ENCODE data around the gene POLG2. TPM values are rescaled to one million over a fixed set of nuclear protein-coding genes. Genes with fewer than 3 reads are reported as not detected.

The POLG2 gene
- total and polyA plus RNA-seq, 2 of the 8 experiments (the other 6 are each of a cell fraction or from before 2014, with no cell fraction given): 9.7 to 34.3 TPM

DNA sequence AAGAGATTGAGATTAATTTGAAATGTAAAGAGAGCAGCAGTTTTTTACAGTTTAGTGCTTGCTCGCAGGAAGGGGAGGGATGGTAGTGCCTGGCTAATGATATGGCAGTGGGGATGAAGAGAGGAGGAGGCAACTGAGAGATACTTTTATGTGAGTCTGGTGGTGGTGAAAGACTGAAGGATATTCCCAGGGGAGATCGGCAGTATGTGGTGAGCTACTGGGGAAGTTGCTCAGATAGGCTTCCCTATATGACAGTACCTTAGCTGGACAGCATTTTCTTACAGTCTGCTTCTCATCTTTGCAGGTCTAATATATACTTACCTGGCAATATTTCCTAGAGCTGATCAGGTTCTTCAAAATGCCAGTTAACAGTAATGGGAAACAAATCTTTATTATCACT, 18.6 kb upstream of the POLG2 start (continued):
- TF ChIP-seq KDM5A (IDR thresholded peaks at IDR 0.05; ENCODE audit: low read length) (no peak), TCF12 (IDR thresholded peaks at IDR 0.05; ENCODE audit: low read depth, low read length) (no peak), PHF8 (conservative IDR thresholded peaks at IDR 0.05; ENCODE audit: low read depth, low read length) (no peak), GABPA (IDR thresholded peaks at IDR 0.05; ENCODE audit: borderline replicate concordance, insufficient read depth, low read length) (no peak), EGR1 (IDR thresholded peaks at IDR 0.05; ENCODE audit: borderline replicate concordance, low read depth, low read length) (no peak)
